ENCODE measurements around the gene EHD3. TPM values are rescaled to one million over a fixed set of nuclear protein-coding genes. Genes with fewer than 3 reads are reported as not detected.
A peak's percentile ranks its signal among the peaks of the same experiment; 100 is the strongest.

Gene EHD3
- total RNA-seq, 1 donor from 2014 or later: 13.2 TPM

- Mint-ChIP-seq H3K27me3 (ENCODE audit: low read depth) (no peaks in the 10 kb centered on the region), H3K36me3 (peaks cover 21% of the 10 kb centered on the region), H3K9me3 (no peaks in the 10 kb centered on the region), H3K4me1 (no peaks in the 10 kb centered on the region), H3K4me3 (no peak overlapping the region), H3K27ac (no peak overlapping the region)
- no peak for DNase-seq (ENCODE audit: low spot score in 2 of 2, unreplicated experiment in 2 of 2)
- TF ChIP-seq CTCF (IDR thresholded peaks at IDR 0.05; ENCODE audit: unreplicated experiment): no peak
These were observed 25.1 kb downstream of the EHD3 start for GRCh38 chr2:31259075-31259474.

- Mint-ChIP-seq H3K4me3 (no peak overlapping the region), H3K4me1 (no peaks in the 10 kb centered on the region), H3K36me3 (peaks cover 27% of the 10 kb centered on the region), H3K27ac (no peak overlapping the region), H3K9me3 (no peaks in the 10 kb centered on the region), H3K27me3 (ENCODE audit: low read depth) (no peaks in the 10 kb centered on the region)
- TF ChIP-seq CTCF (IDR thresholded peaks at IDR 0.05; ENCODE audit: unreplicated experiment): no peak
- DNase-seq (ENCODE audit: low spot score in 2 of 2, unreplicated experiment in 2 of 2): no peak
These were observed 26.9 kb downstream of the EHD3 start for GRCh38 chr2:31260870-31261269.

- H3K27ac Mint-ChIP-seq: no peak overlapping the region
These were observed 29.8 kb downstream of the EHD3 start for GRCh38 chr2:31263636-31264190.

GRCh38 chr2:31265234-31265633, 31.3 kb downstream of the EHD3 start:
- Mint-ChIP-seq H3K4me3 (no peak overlapping the region), H3K9me3 (no peaks in the 10 kb centered on the region), H3K36me3 (peaks cover 37% of the 10 kb centered on the region), H3K4me1 (peaks cover 18% of the 10 kb centered on the region), H3K27me3 (ENCODE audit: low read depth) (no peaks in the 10 kb centered on the region), H3K27ac (no peak overlapping the region)
- DNase-seq (ENCODE audit: low spot score in 2 of 2, unreplicated experiment in 2 of 2): no peak
- no peak for TF ChIP-seq CTCF (IDR thresholded peaks at IDR 0.05; ENCODE audit: unreplicated experiment)

More at GRCh38 chr2:31263636-31264190, 29.8 kb downstream of the EHD3 start:
- peaks cover 7% of the 10 kb centered on the region for H3K4me1 Mint-ChIP-seq
- no peak for TF ChIP-seq CTCF (IDR thresholded peaks at IDR 0.05; ENCODE audit: unreplicated experiment)
- DNase-seq (ENCODE audit: low spot score in 2 of 2, unreplicated experiment in 2 of 2): no peak
- H3K4me3 Mint-ChIP-seq: no peak overlapping the region
- H3K36me3 Mint-ChIP-seq: peaks cover 40% of the 10 kb centered on the region
- H3K9me3 Mint-ChIP-seq: no peaks in the 10 kb centered on the region
- H3K27me3 Mint-ChIP-seq (ENCODE audit: low read depth): no peaks in the 10 kb centered on the region

- peaks cover 30% of the 10 kb centered on the region for H3K4me1 Mint-ChIP-seq
- no peak for DNase-seq (ENCODE audit: low spot score in 2 of 2, unreplicated experiment in 2 of 2)
- no peak for TF ChIP-seq CTCF (IDR thresholded peaks at IDR 0.05; ENCODE audit: unreplicated experiment)
- H3K27ac Mint-ChIP-seq: peak overlapping the region; percentile 33
- no peak overlapping the region for H3K4me3 Mint-ChIP-seq
- peaks cover 29% of the 10 kb centered on the region for H3K36me3 Mint-ChIP-seq
- no peaks in the 10 kb centered on the region for H3K9me3 Mint-ChIP-seq
- no peaks in the 10 kb centered on the region for H3K27me3 Mint-ChIP-seq (ENCODE audit: low read depth)
These were observed 32.9 kb downstream of the EHD3 start for GRCh38 chr2:31266804-31267203.
